Astrocyte (in vitro differentiated cells and primary cell): ENCODE measurements around the gene ARHGAP25. TPM values are rescaled to one million over a fixed set of nuclear protein-coding genes. Genes with fewer than 3 reads are reported as not detected.

Experiments used
- DNase-seq: peaks from one replicate; pipeline ENCODE4 v3.0.0-alpha.2; 2010; ENCODE audit warnings: low read depth
- FAIRE-seq: peaks from 2 replicates; lab custom pipeline; 2011; peaks lifted over from hg19 to GRCh38; lab: Jason Lieb, UNC
- H2AFZ ChIP-seq: 2 replicates; pipeline ENCODE4 v1.6.0; 2012; ENCODE audit warnings: low read depth, low read length, inconsistent platforms
- H3K27ac ChIP-seq: 2 replicates; pipeline ENCODE4 v1.5.1; 2011; ENCODE audit warnings: low read depth, low read length, inconsistent platforms
- H3K27me3 ChIP-seq: 2 replicates; pipeline ENCODE4 v1.6.0; 2011; ENCODE audit warnings: low read length, inconsistent platforms; ENCODE audit not compliant: insufficient read depth
- H3K36me3 ChIP-seq: 2 replicates; pipeline ENCODE4 v1.5.1; 2011; ENCODE audit warnings: low read length, inconsistent platforms; ENCODE audit not compliant: insufficient read depth
- H3K4me1 ChIP-seq: 2 replicates; pipeline ENCODE4 v1.5.1; 2011; ENCODE audit warnings: low read length, inconsistent platforms; ENCODE audit not compliant: insufficient read depth
- H3K4me2 ChIP-seq: 2 replicates; pipeline ENCODE4 v1.6.0; 2012; ENCODE audit warnings: low read length, inconsistent platforms
- H3K4me3 ChIP-seq: 2 replicates; pipeline ENCODE4 v1.5.1; 2011; ENCODE audit warnings: low read depth, mild to moderate bottlenecking, low read length, inconsistent platforms; ENCODE audit not compliant: insufficient read depth
- H3K79me2 ChIP-seq: 2 replicates; pipeline ENCODE4 v1.6.0; 2012; ENCODE audit warnings: mild to moderate bottlenecking, low read length, inconsistent platforms; ENCODE audit not compliant: insufficient read depth
- H3K9ac ChIP-seq: 2 replicates; pipeline ENCODE4 v1.6.0; 2012; ENCODE audit warnings: mild to moderate bottlenecking, low read length, inconsistent platforms
- H3K9me3 ChIP-seq: 2 replicates; pipeline ENCODE4 v1.5.1; 2012; ENCODE audit warnings: low read depth, mild to moderate bottlenecking, low read length, inconsistent platforms; ENCODE audit not compliant: insufficient read depth
- H4K20me1 ChIP-seq: 2 replicates; pipeline ENCODE4 v1.6.0; 2012; ENCODE audit warnings: low read length, inconsistent platforms; ENCODE audit not compliant: insufficient read depth
- H3K27ac Mint-ChIP-seq: one replicate; pipeline ENCODE4 v1.8.0; 2021; ENCODE audit warnings: mild to moderate bottlenecking, mixed read lengths; ENCODE audit not compliant: unreplicated experiment
- H3K27me3 Mint-ChIP-seq: one replicate; pipeline ENCODE4 v1.8.0; 2021; ENCODE audit warnings: low read depth, mixed read lengths; ENCODE audit not compliant: unreplicated experiment
- H3K36me3 Mint-ChIP-seq: one replicate; pipeline ENCODE4 v1.8.0; 2021; ENCODE audit warnings: low read depth, mixed read lengths; ENCODE audit not compliant: unreplicated experiment
- H3K4me1 Mint-ChIP-seq: one replicate; pipeline ENCODE4 v1.8.0; 2021; ENCODE audit warnings: low read depth, mixed read lengths; ENCODE audit not compliant: unreplicated experiment
- H3K4me3 Mint-ChIP-seq: one replicate; pipeline ENCODE4 v1.8.0; 2021; ENCODE audit warnings: mild to moderate bottlenecking, moderate library complexity, mixed read lengths; ENCODE audit not compliant: unreplicated experiment
- H3K9me3 Mint-ChIP-seq: one replicate; pipeline ENCODE4 v1.8.0; 2021; ENCODE audit warnings: mild to moderate bottlenecking, mixed read lengths; ENCODE audit not compliant: unreplicated experiment
- EZH2 ChIP-seq: IDR thresholded peaks from 2 replicates; pipeline ENCODE4 v1.6.1; 2012; ENCODE audit warnings: mild to moderate bottlenecking, low read length, inconsistent platforms; ENCODE audit not compliant: insufficient read depth
- total RNA-seq: library from RNA; stranded (reverse); gene quantifications from 2 replicates; pipeline ENCODE4 v1.2.1, GENCODE V29; 2021
- TF ChIP-seq, protein P1 (sequence below): IDR thresholded peaks from 2 replicates; pipeline ENCODE4 v1.5.1; 2011; ENCODE audit warnings: low read depth, mild to moderate bottlenecking, inconsistent platforms, low read length, moderate library complexity; ENCODE audit not compliant: insufficient read depth

Gene ARHGAP25
- total RNA-seq, 1 donor from 2014 or later: 0.30 TPM

DNA sequence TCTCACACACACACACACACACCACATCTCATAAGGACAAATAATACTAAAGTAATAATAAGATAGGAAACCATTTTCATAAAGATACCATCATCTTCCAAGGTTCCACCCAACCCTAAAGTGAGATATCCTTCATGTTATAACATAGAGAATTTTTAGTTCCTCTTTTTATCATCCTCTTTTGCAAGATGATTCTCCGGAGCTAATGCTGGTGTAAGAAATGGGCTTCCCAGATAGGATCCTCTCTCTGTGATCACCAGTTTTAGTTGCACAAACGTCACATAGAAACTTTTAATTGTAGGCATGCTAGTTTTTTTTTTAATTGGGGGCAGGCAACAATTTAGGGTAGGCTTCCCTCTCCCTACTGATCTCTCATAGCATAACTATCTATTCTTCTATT is 49.6 kb downstream of the ARHGAP25 start:
- no peaks in the 10 kb centered on the region for H3K9me3 ChIP-seq
- no peak overlapping the region for H3K27ac Mint-ChIP-seq

DNA sequence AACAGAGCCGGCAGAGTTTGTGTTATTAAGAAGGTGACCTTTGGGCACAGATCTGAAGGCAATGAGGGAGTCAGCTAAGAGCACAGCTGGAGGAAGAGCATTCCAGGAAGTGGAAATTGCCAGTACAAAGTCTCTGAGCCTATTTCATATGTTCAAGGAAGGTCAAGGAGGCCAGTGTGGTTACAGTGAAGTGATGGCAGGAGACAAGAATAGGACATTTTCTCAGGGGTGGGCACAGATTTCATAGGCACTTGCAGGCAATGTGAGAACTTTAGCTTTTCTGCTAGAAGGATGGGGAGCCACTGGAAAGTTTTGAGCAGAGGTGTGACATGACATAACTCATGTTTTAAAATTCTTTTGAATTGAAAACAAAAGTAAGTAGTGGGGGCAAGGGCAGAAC is 50.3 kb downstream of the ARHGAP25 start:
- Histone ChIP-seq H3K27me3 (peaks cover 9% of the 10 kb centered on the region), H3K4me3 (no peak overlapping the region), H3K9me3 (no peaks in the 10 kb centered on the region), H2AFZ (no peak overlapping the region), H3K36me3 (no peaks in the 10 kb centered on the region), H3K79me2 (no peaks in the 10 kb centered on the region), H3K4me1 (no peaks in the 10 kb centered on the region), H3K27ac (no peak overlapping the region), H4K20me1 (no peaks in the 10 kb centered on the region), H3K9ac (no peak overlapping the region), H3K4me2 (no peak overlapping the region)
- H3K9me3 Mint-ChIP-seq: no peaks in the 10 kb centered on the region
- no peak overlapping the region for H3K27ac Mint-ChIP-seq
- H3K4me3 Mint-ChIP-seq: no peak overlapping the region
- FAIRE-seq (no peak), DNase-seq (no peak)
- peaks cover 6% of the 10 kb centered on the region for H3K27me3 Mint-ChIP-seq
- H3K36me3 Mint-ChIP-seq: no peaks in the 10 kb centered on the region
- TF ChIP-seq, protein P1, sequence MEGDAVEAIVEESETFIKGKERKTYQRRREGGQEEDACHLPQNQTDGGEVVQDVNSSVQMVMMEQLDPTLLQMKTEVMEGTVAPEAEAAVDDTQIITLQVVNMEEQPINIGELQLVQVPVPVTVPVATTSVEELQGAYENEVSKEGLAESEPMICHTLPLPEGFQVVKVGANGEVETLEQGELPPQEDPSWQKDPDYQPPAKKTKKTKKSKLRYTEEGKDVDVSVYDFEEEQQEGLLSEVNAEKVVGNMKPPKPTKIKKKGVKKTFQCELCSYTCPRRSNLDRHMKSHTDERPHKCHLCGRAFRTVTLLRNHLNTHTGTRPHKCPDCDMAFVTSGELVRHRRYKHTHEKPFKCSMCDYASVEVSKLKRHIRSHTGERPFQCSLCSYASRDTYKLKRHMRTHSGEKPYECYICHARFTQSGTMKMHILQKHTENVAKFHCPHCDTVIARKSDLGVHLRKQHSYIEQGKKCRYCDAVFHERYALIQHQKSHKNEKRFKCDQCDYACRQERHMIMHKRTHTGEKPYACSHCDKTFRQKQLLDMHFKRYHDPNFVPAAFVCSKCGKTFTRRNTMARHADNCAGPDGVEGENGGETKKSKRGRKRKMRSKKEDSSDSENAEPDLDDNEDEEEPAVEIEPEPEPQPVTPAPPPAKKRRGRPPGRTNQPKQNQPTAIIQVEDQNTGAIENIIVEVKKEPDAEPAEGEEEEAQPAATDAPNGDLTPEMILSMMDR: no peak
- TF ChIP-seq EZH2: no peak
- H3K4me1 Mint-ChIP-seq: no peaks in the 10 kb centered on the region

More for the DNA sequence above, 49.6 kb downstream of the ARHGAP25 start:
- Histone ChIP-seq H4K20me1 (no peaks in the 10 kb centered on the region), H3K4me1 (no peaks in the 10 kb centered on the region), H3K9ac (no peak overlapping the region), H3K4me3 (no peak overlapping the region), H3K79me2 (no peaks in the 10 kb centered on the region), H3K27ac (no peak overlapping the region), H2AFZ (no peak overlapping the region), H3K27me3 (peaks cover 9% of the 10 kb centered on the region), H3K4me2 (no peak overlapping the region), H3K36me3 (no peaks in the 10 kb centered on the region)
- no peaks in the 10 kb centered on the region for H3K9me3 Mint-ChIP-seq
- FAIRE-seq (no peak), DNase-seq (no peak)
- H3K4me3 Mint-ChIP-seq: no peak overlapping the region
- H3K36me3 Mint-ChIP-seq: no peaks in the 10 kb centered on the region
- H3K27me3 Mint-ChIP-seq: peaks cover 6% of the 10 kb centered on the region
- no peaks in the 10 kb centered on the region for H3K4me1 Mint-ChIP-seq
- TF ChIP-seq EZH2: no peak

DNA sequence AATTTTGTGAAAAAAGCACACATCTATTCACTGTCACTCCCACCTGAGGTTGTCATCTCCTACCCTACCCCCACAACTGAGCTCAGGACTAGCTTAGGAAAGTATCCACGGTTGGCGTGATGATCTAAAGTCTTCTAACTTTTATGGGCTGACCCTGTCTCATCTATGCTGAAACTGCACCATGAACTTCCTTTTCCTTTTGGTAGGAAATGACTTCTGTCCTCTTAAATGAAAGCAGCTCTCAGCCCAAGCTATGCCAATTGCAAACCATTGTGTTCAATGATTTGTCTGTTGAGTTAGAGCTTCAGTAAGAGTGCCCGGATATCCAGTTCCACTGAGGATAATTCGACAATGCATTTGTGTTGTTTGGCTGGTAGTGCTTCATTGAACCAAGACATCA is 52.7 kb downstream of the ARHGAP25 start:
- FAIRE-seq (no peak), DNase-seq (no peak)
- no peak overlapping the region for H3K4me2 ChIP-seq
- Mint-ChIP-seq H3K4me1 (no peaks in the 10 kb centered on the region), H3K27me3 (peaks cover 8% of the 10 kb centered on the region), H3K36me3 (no peaks in the 10 kb centered on the region), H3K9me3 (no peaks in the 10 kb centered on the region), H3K4me3 (no peak overlapping the region), H3K27ac (no peak overlapping the region)
- no peak overlapping the region for H3K9ac ChIP-seq
- H3K27me3 ChIP-seq: peaks cover 11% of the 10 kb centered on the region
- no peaks in the 10 kb centered on the region for H3K4me1 ChIP-seq
- H4K20me1 ChIP-seq: no peaks in the 10 kb centered on the region
- H3K9me3 ChIP-seq: no peaks in the 10 kb centered on the region
- H3K4me3 ChIP-seq: no peak overlapping the region
- H2AFZ ChIP-seq: no peak overlapping the region
- H3K27ac ChIP-seq: no peak overlapping the region
- no peaks in the 10 kb centered on the region for H3K79me2 ChIP-seq
- H3K36me3 ChIP-seq: no peaks in the 10 kb centered on the region
- TF ChIP-seq EZH2: no peak
- TF ChIP-seq, protein P1: no peak
